A673 (cell line): Measurements from ENCODE around the gene ABCA5. TPM values are rescaled to one million over a fixed set of nuclear protein-coding genes. Genes with fewer than 3 reads are reported as not detected.

Experiments
- BruUV-seq: library from RNA; stranded (reverse); fragments of 400-500 nt; replicated peaks from 2 replicates; lab custom pipeline; 2021; lab: Mats Ljungman, UMichigan
- CTCF ChIA-PET: fragments of 300-600 bp; sonication (Branson Sonifier 250); formaldehyde crosslinking; loops from one replicate; lab custom pipeline; 2022; ENCODE audit warnings: antibody characterized with exemption; lab: Charles Lee
- POLR2A ChIA-PET: fragments of 300-600 bp; sonication (Branson Sonifier 250); formaldehyde crosslinking; loops from one replicate; lab custom pipeline; 2022; ENCODE audit warnings: antibody characterized with exemption; ENCODE audit not compliant: low non-redundant PET; lab: Charles Lee
- DNase-seq: peaks from one replicate; pipeline ENCODE4 v3.0.0-alpha.2; 2015; ENCODE audit warnings: low spot score
- H3K27ac ChIP-seq: fragments of 200-600 bp; sonication (generic); 2 replicates; pipeline ENCODE4 v1.5.1; 2016; ENCODE audit warnings: mixed run types, low read depth, mild to moderate bottlenecking, mixed read lengths, antibody characterized with exemption, low read length; ENCODE audit not compliant: poor library complexity, severe bottlenecking
- H3K27me3 ChIP-seq: fragments of 200-600 bp; sonication (generic); replicated peaks from 2 replicates; pipeline ENCODE4 v1.6.1; 2017; ENCODE audit warnings: mixed run types, low read depth, mild to moderate bottlenecking, mixed read lengths, antibody characterized with exemption, low read length; ENCODE audit not compliant: insufficient read depth, poor library complexity
- H3K36me3 ChIP-seq: fragments of 200-600 bp; sonication (generic); 2 replicates; pipeline ENCODE4 v1.6.1; 2016; ENCODE audit warnings: mixed run types, mild to moderate bottlenecking, mixed read lengths, antibody characterized with exemption, low read length; ENCODE audit not compliant: insufficient read depth, poor library complexity, severe bottlenecking
- H3K4me1 ChIP-seq: fragments of 200-600 bp; sonication (generic); 2 replicates; pipeline ENCODE4 v1.6.1; 2017; ENCODE audit warnings: mixed run types, mild to moderate bottlenecking, mixed read lengths, antibody characterized with exemption, low read length; ENCODE audit not compliant: insufficient read depth, poor library complexity, severe bottlenecking
- H3K4me3 ChIP-seq: fragments of 200-600 bp; sonication (generic); 2 replicates; pipeline ENCODE4 v1.5.1; 2016; ENCODE audit warnings: low read depth, mixed run types, mild to moderate bottlenecking, mixed read lengths, low read length; ENCODE audit not compliant: poor library complexity, severe bottlenecking
- H3K9me3 ChIP-seq: fragments of 200-600 bp; sonication (generic); 2 replicates; pipeline ENCODE4 v1.6.1; 2016; ENCODE audit warnings: mixed run types, low read depth, mild to moderate bottlenecking, mixed read lengths, antibody characterized with exemption, low read length; ENCODE audit not compliant: poor library complexity, severe bottlenecking
- CTCF ChIP-seq: fragments of 300-800, 200-600 bp; sonication (generic); conservative IDR thresholded peaks from 2 replicates; pipeline ENCODE4 v1.5.1; 2017; ENCODE audit warnings: low read depth, mild to moderate bottlenecking, antibody characterized with exemption, low read length, moderate library complexity, mixed read lengths
- EZH2 ChIP-seq: fragments of 200-600 bp; sonication (generic); IDR thresholded peaks from 2 replicates; pipeline ENCODE4 v1.6.1; 2017; ENCODE audit warnings: borderline replicate concordance, low read depth, mild to moderate bottlenecking, mixed read lengths, antibody characterized with exemption, low read length; ENCODE audit not compliant: poor library complexity, severe bottlenecking
- intact Hi-C: fragments of 100-400 bp; cut with micrococcal nuclease; formaldehyde crosslinking; loops from one replicate; pipeline ENCODE4 v1.10.0; 2022; ENCODE audit not compliant: unreplicated experiment
- total RNA-seq: library from RNA; stranded (reverse); gene quantifications from 2 replicates; pipeline ENCODE4 v1.2.3, GENCODE V29; 2021

Gene ABCA5
- total RNA-seq, 1 experiment from 2014 or later = 14.7 TPM

GRCh38 chr17:69339937-69340336, 13.0 kb upstream of the ABCA5 start:
- no peak for DNase-seq
- H3K27me3 ChIP-seq = no peaks in the 10 kb centered on the region
- no peak overlapping the region for H3K27ac ChIP-seq
- no peaks in the 10 kb centered on the region for H3K9me3 ChIP-seq
- H3K36me3 ChIP-seq = no peaks in the 10 kb centered on the region
- no TSS peak for BruUV-seq
- H3K4me1 ChIP-seq = no peaks in the 10 kb centered on the region
- CTCF ChIA-PET = no interaction called here
- intact Hi-C loops = loop anchor here (5.0 kb wide), 1 partner anchor 182 kb away; no protein-coding TSS in a partner anchor
- H3K4me3 ChIP-seq = no peak overlapping the region
- TF ChIP-seq EZH2 = no peak
- TF ChIP-seq CTCF = no peak
- POLR2A ChIA-PET = no interaction called here

GRCh38 chr17:69336996-69337395, 10.1 kb upstream of the ABCA5 start:
- no peaks in the 10 kb centered on the region for H3K4me1 ChIP-seq
- no peaks in the 10 kb centered on the region for H3K27me3 ChIP-seq
- H3K27ac ChIP-seq = no peak overlapping the region
- POLR2A ChIA-PET = no interaction called here
- H3K4me3 ChIP-seq = no peak overlapping the region
- no peaks in the 10 kb centered on the region for H3K9me3 ChIP-seq
- no peak for DNase-seq
- CTCF ChIA-PET = no interaction called here
- no peaks in the 10 kb centered on the region for H3K36me3 ChIP-seq
- BruUV-seq = no TSS peak
- TF ChIP-seq CTCF (no peak), EZH2 (no peak)
- intact Hi-C loops = loop anchor here (5.0 kb wide), 1 partner anchor 185 kb away; no protein-coding TSS in a partner anchor

DNA sequence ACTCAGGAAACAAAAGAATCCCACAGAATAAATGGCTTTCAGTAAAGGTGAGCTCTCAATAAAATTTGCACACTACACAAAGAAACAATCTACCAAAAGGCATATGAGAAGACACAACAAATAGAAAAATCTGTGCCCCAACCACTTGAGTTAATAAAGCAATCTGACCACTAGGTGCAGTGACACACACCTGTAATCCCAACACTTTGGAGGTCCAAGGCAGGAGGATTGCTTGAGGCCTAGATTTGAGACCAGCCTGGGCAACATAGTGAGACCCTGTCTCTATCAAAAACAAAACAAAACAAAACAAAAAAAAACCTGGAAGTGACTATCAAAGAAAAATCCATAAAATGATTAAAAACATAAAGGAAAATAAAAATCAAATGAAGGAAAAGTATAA, 9.6 kb upstream of the ABCA5 start:
- CTCF ChIA-PET = no interaction called here
- TF ChIP-seq EZH2 (no peak), CTCF (no peak)
- H3K9me3 ChIP-seq = no peaks in the 10 kb centered on the region
- H3K27me3 ChIP-seq = no peaks in the 10 kb centered on the region
- BruUV-seq = no TSS peak
- POLR2A ChIA-PET = no interaction called here
- H3K27ac ChIP-seq = no peak overlapping the region
- H3K4me1 ChIP-seq = no peaks in the 10 kb centered on the region
- intact Hi-C loops = loop anchor here (5.0 kb wide), 1 partner anchor 186 kb away; no protein-coding TSS in a partner anchor
- no peak for DNase-seq
- H3K36me3 ChIP-seq = no peaks in the 10 kb centered on the region
- H3K4me3 ChIP-seq = no peak overlapping the region
